ENCODE measurements around the gene TCEA2.

- TF ChIP-seq CTCF (IDR thresholded peaks at IDR 0.05) (no peak), POLR2AphosphoS5 (IDR thresholded peaks at IDR 0.05) (peak in 1 of 4 donors; percentile 7), POLR2A (IDR thresholded peaks at IDR 0.05) (no peak), EP300 (IDR thresholded peaks at IDR 0.05) (no peak)
These were observed 20.8 kb upstream of the TCEA2 start for GRCh38 chr20:64042054-64042781.

Measured in sigmoid colon (tissue), 4 donors.